ENCODE results near the gene EHMT1.

DNA sequence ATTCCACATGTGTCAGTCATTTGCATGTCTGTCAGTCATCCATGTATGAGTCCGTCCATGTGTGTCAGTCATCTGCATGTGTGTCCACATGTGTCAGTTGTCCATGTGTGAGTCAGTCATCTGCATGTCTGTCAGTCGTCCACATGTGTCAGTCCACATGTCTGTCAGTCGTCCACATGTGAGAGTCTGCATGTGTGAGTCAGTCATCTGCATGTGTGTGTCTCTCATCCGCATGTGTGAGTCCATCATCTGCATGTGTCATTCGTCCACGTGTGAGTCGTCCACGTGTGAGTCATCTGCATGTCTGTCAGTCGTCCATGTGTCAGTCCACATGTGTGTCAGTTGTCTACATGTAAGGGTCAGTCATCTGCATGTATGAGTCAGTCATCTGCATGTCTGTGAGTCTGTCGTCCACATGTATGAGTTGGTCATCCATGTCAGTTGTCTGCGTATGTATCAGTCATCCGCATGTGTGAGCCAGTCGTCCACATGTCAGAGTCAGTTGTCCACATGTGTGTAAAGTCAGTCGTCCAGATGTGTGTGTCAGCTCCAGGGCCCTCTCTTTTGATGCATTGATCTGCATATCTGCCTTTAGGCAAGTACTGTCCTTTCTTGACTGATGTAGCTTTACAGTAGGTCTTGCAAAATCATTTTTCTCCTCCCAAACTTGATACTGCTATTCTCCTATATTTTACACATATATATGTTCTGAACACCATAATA, 186.3 kb downstream of the EHMT1 start:
- TF ChIP-seq, protein P1, sequence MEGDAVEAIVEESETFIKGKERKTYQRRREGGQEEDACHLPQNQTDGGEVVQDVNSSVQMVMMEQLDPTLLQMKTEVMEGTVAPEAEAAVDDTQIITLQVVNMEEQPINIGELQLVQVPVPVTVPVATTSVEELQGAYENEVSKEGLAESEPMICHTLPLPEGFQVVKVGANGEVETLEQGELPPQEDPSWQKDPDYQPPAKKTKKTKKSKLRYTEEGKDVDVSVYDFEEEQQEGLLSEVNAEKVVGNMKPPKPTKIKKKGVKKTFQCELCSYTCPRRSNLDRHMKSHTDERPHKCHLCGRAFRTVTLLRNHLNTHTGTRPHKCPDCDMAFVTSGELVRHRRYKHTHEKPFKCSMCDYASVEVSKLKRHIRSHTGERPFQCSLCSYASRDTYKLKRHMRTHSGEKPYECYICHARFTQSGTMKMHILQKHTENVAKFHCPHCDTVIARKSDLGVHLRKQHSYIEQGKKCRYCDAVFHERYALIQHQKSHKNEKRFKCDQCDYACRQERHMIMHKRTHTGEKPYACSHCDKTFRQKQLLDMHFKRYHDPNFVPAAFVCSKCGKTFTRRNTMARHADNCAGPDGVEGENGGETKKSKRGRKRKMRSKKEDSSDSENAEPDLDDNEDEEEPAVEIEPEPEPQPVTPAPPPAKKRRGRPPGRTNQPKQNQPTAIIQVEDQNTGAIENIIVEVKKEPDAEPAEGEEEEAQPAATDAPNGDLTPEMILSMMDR (conservative IDR thresholded peaks at IDR 0.05), result no peak
- TF ChIP-seq ZFX (IDR thresholded peaks at IDR 0.05), result no peak

Data from C4-2B (cell line).